ENCODE results near the gene GMDS. TPM values are rescaled to one million over a fixed set of nuclear protein-coding genes. Genes with fewer than 3 reads are reported as not detected.

Gene GMDS
- total and polyA plus RNA-seq, 7 donors: 2.8 to 6.6 (median 4.7) TPM

DNA sequence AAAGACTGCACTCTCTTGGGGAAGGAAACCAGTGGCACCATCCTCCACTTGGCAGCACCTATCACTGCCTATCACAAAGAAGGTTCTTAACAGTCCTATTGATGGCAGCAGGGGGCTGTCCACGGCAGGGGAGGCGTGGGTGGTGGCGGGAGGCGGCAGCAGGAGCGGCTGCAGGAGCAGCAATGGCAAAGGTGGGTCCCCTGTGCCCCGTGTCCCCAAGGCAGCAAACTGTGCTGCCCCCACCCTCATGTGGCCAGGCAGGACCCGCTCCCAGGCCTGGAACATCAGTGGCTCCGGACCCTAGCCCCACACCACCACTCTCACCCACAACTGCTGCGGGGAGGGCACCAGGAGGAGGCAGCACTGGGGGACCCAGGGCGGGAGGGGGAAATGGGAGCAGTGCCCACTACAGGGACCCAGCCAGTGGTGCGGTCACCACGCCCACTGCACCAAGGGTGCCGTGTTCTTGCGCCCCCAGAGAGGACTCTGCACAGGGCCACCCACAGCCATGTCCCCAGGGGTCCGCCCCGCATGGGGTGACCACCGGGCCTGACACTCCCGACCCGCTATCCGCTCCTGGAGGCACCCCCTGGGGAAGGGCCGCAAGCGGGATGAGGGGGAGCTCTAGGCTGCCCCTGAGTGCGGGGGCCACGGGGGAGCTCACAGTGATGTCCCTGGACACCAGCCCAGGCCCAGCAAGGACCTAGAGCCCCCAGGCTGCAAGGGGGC, 54.6 kb downstream of the GMDS start:
- DNase-seq: peak in 1 of 2 donors; percentile 45
- ATAC-seq: no peak
- intact Hi-C loops (cut with DNase I): loop anchor here in 1 of 2 donors (10.0 kb wide), 1 partner anchor 444 kb away; no protein-coding TSS in a partner anchor

DNA sequence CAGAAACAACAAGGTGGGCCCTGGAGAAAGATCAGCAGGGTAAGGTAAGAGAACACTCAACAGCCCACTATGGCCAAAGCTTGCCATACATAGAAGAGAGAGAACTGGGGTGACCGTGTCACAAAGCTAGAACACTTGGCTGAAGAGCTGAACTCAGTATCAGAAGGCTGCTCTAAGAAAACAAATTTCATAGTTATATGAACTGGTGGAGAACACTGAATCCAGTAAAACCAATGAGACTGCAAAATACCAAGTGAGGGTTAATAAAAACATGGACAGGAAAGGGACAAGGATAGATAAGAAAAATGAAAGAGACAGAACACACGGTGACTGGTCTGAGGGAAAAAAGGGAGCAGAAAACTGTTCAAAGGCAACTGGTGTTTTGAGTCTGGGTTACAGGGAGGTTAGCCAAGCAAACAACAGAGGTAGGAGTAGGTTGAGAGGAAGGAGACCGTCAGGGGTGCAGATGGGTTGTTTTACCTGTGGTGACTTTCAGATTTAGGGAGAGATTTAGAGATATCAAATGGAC, 56.5 kb downstream of the GMDS start:
- no peak for DNase-seq
- 69 to 78% (median 76%) methylated on average over 3 of the region's 3 CpGs for WGBS, 3 donors
- Histone ChIP-seq H3K4me3 (no peak overlapping the region), H3K9me3 (no peaks in the 10 kb centered on the region), H3K4me1 (no peaks in the 10 kb centered on the region), H3K27me3 (ENCODE audit: insufficient read depth in 3 of 3, low read length in 2 of 3) (no peaks in the 10 kb centered on the region), H3K36me3 (ENCODE audit: insufficient read depth in 1 of 2, low read depth in 1 of 2) (no peaks in the 10 kb centered on the region), H3K27ac (no peak overlapping the region)
- TF ChIP-seq, protein P1, sequence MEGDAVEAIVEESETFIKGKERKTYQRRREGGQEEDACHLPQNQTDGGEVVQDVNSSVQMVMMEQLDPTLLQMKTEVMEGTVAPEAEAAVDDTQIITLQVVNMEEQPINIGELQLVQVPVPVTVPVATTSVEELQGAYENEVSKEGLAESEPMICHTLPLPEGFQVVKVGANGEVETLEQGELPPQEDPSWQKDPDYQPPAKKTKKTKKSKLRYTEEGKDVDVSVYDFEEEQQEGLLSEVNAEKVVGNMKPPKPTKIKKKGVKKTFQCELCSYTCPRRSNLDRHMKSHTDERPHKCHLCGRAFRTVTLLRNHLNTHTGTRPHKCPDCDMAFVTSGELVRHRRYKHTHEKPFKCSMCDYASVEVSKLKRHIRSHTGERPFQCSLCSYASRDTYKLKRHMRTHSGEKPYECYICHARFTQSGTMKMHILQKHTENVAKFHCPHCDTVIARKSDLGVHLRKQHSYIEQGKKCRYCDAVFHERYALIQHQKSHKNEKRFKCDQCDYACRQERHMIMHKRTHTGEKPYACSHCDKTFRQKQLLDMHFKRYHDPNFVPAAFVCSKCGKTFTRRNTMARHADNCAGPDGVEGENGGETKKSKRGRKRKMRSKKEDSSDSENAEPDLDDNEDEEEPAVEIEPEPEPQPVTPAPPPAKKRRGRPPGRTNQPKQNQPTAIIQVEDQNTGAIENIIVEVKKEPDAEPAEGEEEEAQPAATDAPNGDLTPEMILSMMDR (IDR thresholded peaks at IDR 0.05): no peak
- ATAC-seq: no peak
- intact Hi-C loops (cut with DNase I): no loop called here

More for the DNA sequence above, 54.6 kb downstream of the GMDS start:
- Histone ChIP-seq H3K27me3 (ENCODE audit: insufficient read depth in 3 of 3, low read length in 2 of 3) (no peaks in the 10 kb centered on the region), H3K36me3 (ENCODE audit: insufficient read depth in 1 of 2, low read depth in 1 of 2) (no peaks in the 10 kb centered on the region), H3K4me3 (no peak overlapping the region), H3K9me3 (no peaks in the 10 kb centered on the region), H3K27ac (no peak overlapping the region), H3K4me1 (no peaks in the 10 kb centered on the region)
- WGBS, 3 donors: 93 to 97% (median 95%) methylated on average over 18 to 24 of the region's 24 CpGs
- TF ChIP-seq, protein P1 (IDR thresholded peaks at IDR 0.05): no peak

DNA sequence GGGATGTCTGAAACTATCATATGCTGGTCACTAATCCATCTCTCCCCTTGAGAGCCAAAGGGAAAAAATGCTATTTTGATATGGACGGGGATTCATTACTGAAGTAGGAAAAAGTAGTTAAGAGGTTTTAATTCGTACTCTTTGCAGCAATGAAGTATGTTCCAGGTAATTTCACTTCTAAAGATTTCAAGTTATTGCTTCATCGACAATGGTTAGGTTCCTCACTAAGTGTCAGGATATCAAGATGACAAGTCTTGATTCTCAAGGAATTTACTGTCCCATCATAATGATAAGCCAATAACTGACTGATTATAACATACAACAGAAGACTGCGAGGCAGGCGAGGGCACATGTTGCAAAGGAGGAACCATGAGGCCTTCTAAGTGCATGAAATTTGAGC, 57.0 kb downstream of the GMDS start:
- 95 to 99% (median 96%) methylated on average over 5 of the region's 5 CpGs for WGBS, 3 donors
- no peaks in the 10 kb centered on the region for H3K27me3 ChIP-seq (ENCODE audit: insufficient read depth in 3 of 3, low read length in 2 of 3)

DNA sequence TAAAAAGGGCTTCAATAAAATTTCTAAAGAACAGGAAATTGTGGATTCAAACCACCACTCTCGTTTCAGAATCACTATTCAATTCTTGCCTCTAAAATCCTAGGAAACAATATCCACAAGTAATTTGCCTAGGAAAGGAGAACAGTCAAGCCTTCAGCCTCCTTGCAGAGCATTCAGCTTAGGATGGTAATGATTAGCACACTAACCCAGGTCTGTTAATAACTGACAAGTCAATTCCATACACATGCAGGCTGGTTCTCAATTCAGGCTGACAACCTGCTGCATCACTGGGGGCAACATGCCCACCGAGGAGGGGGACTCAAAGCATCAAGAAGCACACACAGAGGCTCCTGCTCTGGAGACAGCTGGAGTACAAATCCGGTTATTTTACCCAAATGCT, 57.6 kb downstream of the GMDS start:
- H3K27me3 ChIP-seq (ENCODE audit: insufficient read depth in 3 of 3, low read length in 2 of 3): no peaks in the 10 kb centered on the region
- WGBS, 3 donors: 70 to 79% (median 78%) methylated on average over 3 of the region's 3 CpGs
- no peak for ATAC-seq
- no peak overlapping the region for H3K4me3 ChIP-seq
- no peak overlapping the region for H3K27ac ChIP-seq
- TF ChIP-seq, protein P1 (IDR thresholded peaks at IDR 0.05): no peak
- DNase-seq: no peak
- H3K36me3 ChIP-seq (ENCODE audit: insufficient read depth in 1 of 2, low read depth in 1 of 2): no peaks in the 10 kb centered on the region
- intact Hi-C loops (cut with DNase I): no loop called here
- H3K9me3 ChIP-seq: no peaks in the 10 kb centered on the region
- H3K4me1 ChIP-seq: no peaks in the 10 kb centered on the region

More for the DNA sequence above, 57.0 kb downstream of the GMDS start:
- TF ChIP-seq, protein P1 (IDR thresholded peaks at IDR 0.05): no peak
- ATAC-seq (no peak), DNase-seq (no peak)
- no peaks in the 10 kb centered on the region for H3K9me3 ChIP-seq
- no peak overlapping the region for H3K4me3 ChIP-seq
- intact Hi-C loops (cut with DNase I): no loop called here
- H3K27ac ChIP-seq: no peak overlapping the region
- H3K4me1 ChIP-seq: no peaks in the 10 kb centered on the region
- no peaks in the 10 kb centered on the region for H3K36me3 ChIP-seq (ENCODE audit: insufficient read depth in 1 of 2, low read depth in 1 of 2)

Data from psoas muscle (tissue), 8 donors.